Daoy (cell line): Measurements from ENCODE around the gene ALPI. TPM values are rescaled to one million over a fixed set of nuclear protein-coding genes. Genes with fewer than 3 reads are reported as not detected.
A peak's percentile ranks its signal among the peaks of the same experiment; 100 is the strongest.
"Not testable (repeated sequence)": the region's sequence is repeated elsewhere in the genome, so short reads cannot be mapped to it uniquely, and the experiment has no call there.

Source experiments
- DNase-seq: peaks from one replicate; pipeline ENCODE4 v3.0.0-alpha.2; 2015; ENCODE audit warnings: low read depth
- total RNA-seq: library from RNA; depleted of rRNA; stranded (reverse); fragments of >200 nt; shearing (Covaris generic); gene quantifications from 2 replicates; pipeline ENCODE4 v1.2.3, GENCODE V29; 2014

Gene ALPI
- total RNA-seq, 1 experiment from 2014 or later, result not detected

DNA sequence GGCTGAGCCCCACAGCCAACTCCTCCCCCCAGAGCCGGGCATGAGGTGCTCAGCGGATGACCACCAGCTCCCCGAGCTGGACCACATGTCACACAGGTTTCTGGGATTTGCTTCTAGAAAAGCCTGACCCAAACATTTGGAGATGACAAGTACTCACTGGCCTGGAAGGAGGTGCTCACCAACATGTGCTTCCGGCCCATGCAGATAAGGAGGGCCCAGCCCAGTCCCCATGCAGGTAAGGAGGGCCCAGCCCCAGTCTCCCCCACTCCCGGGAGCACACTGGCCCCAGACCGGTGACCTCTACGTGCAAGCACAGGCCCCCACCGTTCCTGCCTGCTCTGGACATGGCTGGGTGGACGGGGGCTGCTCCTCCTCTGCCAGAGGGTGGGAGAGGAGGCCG is 14.0 kb upstream of the ALPI start:
- DNase-seq, result not testable (repeated sequence)

DNA sequence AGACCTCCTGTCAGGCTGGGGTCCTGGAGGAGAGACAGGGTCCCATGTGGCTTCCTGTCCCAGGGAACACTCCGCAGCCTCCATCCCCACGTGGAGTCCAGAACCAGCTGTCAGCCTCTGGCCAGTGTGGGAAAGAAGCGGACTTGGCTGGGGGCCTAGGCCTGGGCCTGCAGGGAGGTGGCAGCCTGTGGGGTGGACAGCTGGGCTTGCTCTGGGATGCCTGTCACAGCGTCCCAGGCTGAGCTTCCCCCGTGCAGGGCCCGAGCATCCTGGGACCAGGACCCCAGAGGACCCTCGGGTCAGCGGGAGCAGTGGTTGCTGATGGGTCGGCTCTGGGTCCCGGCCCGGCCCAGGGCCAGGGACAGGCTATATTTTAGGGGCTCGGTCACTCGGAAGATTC is 13.5 kb upstream of the ALPI start:
- not testable (repeated sequence) for DNase-seq

DNA sequence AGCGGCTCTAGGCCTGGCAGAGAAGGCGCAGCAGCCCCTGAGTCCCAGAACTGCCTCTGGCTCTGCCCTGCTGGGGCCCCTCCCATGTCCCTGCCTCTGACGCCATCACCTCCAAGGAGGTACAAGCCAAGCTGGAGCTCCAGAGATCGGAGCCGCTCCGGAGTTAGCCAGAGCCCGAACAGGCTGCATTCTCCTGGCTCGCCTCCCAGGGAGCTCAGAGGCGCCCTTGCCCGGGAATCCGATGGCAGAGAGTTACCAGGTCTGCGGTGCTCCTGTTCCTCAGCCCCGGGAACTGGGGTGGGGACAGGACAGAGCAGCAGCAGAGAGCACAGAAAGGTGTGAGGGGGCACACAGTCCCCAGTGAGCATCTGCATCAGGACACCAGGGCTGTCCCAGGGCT is 12.9 kb upstream of the ALPI start:
- DNase-seq, result not testable (repeated sequence)

DNA sequence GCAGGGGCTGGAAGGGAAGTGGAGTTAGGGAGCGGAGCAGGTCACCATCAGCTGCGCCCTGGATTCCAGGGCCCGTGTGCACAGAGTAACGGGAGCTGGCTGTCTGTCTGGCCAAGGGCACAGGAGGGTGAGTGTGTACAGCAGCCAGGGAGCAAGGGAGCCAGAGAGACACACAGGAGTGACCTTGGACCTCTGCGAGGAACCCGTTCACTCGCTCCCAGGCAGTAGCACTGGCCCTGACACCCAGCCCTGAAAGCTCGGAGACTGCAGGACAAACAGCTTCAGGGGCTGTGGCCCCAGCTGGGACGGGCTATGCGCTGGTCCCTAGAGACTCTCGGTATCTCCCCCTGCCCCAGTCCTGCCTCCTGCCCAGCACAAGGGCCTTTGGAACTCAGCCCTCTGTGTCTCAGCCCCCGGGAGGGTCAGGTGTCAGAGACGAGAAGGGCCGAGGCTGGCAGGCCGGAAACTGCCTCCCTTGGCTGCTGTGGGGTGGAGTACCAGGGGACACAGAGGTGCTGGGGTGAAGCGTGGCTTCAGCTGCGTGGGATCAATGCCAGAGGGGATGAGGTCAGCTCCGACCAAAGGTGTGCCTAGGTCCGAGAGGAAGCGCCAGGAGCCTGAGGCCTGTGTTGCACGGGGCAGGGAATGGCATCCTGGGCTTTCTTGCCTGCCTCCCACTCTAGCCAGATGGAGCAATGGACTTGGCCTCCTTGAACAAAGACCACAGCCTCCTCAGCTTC is 12.1 kb upstream of the ALPI start:
- not testable (repeated sequence) for DNase-seq

DNA sequence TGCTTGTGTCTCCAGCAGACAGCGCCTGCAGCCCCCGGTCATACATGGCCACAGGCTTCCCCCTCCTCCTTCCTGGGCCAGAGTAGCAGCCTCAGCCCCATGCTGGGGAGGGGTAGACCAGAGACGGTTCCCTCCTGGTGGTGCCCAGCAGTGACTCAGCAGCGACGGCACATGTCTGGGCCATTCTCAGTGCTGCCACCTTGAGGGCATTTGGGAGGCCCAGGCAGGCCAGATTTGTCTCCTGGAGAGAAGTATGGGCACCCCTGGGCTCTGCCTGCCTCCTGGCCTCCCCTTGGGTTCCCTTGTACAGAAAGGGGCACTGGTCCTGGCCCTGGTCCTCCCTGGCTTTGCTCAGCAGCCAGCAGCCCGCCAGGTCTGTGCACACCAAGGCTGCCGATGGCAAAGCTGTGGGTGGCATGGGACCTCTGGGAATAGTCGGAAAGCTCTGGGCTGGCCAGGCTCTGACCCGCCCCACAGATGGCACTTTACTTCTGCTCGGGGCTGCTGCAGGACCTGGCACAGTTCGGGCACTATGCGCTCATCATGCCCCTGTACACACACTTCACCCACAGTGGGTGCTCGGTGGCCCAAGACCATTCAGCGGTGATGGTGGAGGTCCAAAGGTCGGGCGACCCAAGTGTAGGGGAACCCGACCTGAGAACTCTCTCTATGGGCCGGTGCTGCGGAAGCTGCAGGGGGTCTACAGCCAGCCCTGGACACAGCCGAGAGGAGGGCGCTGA is 11.4 kb upstream of the ALPI start:
- peak; percentile 83 for DNase-seq

DNA sequence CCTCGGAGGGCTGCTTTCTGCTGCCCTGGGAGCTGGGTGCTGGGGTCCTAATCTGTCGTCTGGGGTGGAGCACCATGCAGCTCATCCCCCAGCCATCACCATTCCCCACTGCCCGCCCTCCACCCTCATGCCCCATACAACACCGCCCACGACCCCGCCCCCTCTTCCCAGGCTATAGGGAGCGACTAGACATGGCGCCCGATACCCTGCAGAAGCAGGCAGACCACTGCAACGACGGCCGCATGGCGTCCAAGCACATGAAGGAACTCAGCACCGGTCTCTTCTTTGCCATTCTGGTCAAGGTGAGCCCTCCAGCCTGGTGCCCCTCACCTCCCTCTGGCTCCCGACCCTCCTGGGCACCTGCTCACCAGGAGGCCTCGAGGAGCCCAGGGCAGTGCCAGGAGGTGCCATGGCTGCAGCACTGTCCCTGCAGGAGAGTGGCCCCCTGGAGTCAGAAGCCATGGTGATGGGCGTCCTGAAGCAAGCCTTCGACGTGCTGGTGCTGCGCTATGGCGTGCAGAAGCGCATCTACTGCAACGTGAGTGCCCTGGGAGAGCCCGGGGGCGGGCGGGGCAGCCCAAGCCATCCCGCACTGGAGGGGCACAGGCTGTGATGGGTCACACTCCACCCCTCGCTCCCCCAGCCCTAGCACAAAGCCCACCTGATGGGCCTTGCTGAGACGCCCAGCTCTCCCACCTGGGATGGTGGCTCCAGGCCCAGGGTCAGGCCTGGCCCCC is 10.6 kb upstream of the ALPI start:
- DNase-seq, result not testable (repeated sequence)

DNA sequence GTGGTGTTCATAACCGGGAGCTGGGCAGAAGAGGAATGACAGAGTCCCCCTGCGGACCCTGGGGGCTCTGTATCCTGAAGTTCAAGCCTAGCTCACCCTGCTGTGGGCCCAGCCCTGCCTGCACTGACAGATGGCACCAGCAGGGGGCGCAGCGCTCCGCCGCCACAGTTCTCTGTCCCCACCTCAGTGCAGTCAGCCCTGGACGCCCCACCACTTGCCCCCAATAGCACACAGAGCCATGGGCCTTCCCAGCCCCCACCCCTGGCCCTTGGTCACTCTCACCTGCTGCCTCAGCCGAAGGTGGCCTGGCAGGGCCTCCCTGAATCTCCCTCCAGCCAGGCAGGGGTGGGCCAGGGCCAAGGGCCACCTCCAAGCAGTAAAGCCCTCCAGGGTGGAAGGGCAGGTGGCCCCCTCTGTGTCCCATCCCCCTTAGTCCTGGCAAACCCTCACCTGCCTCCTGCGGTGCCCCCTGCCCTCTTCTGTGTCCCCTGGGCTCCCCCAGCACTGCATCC is 9.6 kb upstream of the ALPI start:
- DNase-seq, result not testable (repeated sequence)

DNA sequence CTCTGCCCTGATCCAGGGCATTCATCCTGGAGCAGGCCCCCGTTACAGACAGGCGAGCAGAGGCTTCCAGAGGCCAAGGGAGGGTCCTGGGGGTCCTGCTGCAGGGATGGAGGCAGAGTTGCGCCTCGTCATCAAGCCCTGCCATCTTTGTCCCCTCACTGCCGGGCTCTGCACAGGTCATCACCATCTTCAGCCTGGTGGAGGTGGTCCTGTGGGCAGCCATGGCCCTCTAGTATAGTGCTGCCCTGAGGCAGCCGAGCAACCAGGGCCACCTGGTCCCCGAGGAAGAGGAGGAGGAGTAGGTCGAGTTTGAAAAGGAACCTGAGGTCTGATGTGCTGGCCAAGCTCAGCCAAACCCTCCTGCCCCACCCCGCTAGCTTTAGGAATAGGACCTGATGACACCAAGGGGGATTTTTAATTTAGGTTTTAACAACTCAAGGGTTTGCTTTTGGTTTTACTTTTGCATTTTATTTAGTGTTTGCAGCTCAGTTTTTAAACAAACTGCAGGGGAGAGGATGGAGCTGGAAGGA is 8.8 kb upstream of the ALPI start:
- DNase-seq, result no peak

DNA sequence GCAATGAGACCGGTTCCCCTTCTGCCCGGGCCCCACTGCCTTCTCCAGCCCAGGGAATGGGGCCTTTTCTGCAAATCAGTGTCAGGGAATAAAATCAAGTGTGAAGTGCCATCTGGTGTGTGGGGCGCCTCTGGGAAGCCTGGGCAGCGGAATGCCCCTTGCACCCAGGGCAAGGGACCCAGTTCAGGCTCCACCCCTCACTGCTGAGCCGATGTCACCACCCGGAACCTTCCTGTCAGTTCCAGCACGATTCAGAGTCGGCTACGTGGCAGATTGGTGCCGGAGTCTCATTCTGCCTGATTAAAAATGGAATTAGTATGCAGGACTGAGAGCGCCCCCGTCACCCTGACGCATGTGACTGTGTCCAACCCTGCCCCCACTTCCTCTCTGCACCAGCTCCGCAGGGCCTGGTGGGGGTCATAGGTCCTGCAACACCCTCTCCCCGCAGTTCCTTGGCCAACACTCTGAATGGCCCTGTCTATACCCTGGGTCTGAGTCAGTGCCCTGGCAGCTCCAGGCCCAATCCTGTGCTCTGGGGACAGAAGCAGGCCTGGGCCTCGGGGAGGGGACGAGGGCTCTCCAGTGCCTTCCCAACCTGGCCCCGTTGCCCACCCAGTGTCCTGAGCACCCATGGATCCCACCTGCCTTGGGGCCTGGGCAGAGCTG is 8.2 kb upstream of the ALPI start:
- no peak for DNase-seq

DNA sequence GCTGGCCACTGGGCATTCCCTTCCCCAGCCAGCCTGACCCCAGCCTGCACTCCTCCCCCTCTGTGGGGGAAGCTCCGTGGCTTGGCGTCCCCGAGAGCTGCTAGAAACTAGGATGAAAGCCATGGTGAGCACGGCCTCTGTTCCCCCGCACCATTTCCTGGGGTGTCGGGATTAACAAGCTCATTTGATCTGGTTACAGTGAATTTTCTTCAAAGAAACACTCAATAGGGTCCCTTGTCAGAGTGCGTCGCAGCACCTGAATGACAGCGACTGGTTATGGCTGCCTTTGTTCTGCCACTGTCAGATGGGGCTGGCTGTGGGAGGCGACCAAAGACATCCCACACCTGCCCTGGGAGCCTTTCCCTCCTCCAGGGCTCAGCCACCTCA is 7.7 kb upstream of the ALPI start:
- DNase-seq, result no peak

DNA sequence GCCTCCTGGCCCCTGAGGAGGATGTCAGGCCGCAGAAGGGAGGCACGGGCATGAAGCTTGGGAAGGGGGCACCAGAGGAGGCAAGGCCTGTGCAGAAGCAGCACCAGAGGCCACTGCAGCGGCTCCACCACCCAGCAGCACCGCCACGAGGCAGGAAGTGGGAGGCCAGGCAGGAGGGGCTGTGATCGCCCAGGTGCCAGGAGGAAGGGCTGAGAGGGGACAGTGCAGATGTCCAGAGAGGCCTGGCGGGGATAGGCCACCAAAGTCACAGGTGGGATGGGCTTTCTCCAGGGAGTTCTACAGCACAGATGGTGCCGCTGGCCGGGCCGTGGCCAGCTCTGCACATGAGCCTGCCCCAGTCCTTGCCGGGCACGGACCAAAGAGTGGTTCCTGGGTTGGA is 6.0 kb upstream of the ALPI start:
- DNase-seq, result no peak

DNA sequence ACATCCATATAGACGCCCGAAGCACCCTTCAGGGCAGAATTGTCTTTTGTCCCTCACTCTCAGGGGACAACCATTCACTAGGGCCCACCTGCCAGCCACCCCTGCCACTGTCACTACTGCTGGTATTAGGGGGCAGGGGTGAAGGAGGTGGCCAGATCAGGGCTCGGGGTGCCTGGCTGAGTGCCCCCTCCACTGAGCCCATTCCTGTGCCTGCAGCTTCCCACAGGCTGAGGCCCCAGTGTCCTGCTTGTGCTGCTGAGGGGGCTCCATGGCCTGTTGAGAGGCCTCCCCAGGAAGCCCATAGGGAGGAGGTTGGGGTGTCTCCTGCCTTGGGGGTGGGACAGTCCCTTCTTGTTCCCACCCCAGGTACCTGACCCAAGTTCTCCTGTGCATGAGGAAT is 4.3 kb upstream of the ALPI start:
- not testable (repeated sequence) for DNase-seq

DNA sequence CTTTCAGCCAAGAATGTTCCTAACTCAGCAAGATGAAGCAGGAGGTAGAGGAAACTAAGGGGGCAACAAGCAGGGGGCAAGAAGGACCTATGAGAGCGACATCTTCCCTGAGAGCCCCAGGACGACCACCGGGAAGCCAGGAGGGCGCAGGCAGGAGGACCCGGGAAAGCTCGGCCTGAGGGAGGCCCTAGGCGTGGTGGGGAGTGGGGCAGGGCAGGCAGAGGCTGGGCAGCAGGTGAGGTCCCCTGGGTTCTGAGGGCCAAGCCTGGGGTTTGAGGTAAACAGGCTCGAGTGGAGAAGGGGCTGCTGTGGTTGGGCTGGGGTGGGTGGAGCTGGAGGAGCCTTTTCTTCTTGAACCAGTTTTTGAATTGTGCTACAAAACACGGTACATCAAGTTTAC is 1.3 kb upstream of the ALPI start:
- DNase-seq, result no peak

DNA sequence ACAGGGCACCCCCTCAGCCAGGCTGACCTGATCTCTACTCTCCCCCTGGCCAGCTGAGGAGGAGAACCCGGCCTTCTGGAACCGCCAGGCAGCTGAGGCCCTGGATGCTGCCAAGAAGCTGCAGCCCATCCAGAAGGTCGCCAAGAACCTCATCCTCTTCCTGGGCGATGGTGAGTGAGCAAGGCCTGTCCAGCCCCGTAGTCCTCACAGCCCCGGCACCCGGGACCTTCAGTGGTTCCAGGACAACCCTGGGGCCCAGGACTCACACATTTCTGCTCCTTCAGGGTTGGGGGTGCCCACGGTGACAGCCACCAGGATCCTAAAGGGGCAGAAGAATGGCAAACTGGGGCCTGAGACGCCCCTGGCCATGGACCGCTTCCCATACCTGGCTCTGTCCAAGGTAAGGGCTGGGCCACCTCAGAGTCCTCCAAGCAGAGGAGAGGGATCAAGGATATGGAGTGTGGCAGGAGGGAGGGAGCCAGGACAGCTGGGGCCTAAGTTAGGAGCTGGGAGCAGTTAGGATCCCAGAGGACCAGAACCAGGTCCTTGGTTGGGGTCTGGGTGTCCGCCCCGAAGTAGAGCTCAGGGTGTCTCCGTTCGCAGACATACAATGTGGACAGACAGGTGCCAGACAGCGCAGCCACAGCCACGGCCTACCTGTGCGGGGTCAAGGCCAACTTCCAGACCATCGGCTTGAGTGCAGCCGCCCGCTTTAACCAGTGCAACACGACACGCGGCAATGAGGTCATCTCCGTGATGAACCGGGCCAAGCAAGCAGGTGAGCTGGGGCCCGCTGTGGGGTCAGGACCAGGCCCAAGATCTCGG is 555 bp downstream of the ALPI start:
- DNase-seq, result no peak

DNA sequence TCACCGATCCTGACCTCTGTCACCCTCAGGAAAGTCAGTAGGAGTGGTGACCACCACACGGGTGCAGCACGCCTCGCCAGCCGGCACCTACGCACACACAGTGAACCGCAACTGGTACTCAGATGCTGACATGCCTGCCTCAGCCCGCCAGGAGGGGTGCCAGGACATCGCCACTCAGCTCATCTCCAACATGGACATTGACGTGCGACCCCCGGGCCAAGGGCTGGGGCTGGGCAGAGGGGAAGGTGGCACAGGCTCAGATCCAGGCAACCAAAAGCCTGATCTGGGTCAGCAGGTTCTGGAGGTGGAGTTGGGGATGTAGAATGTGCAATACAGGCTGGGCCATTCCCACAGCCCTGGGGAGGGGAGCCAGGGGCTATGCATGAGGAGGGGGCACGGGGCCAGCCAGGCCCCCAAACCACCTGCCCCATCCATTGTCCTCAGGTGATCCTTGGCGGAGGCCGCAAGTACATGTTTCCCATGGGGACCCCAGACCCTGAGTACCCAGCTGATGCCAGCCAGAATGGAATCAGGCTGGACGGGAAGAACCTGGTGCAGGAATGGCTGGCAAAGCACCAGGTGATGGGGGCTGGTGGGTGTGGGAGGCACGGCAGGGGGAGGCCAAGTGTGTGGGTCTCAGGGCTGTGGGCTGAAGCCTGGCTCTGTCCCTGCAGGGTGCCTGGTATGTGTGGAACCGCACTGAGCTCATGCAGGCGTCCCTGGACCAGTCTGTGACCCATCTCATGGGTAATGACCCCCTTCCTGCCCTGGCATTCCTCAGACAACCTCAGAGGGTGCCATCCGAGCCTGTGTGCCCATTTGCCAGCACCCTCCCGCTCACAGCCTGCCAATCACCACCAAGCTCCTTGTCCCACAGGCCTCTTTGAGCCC is 1.4 kb downstream of the ALPI start:
- DNase-seq, result no peak

DNA sequence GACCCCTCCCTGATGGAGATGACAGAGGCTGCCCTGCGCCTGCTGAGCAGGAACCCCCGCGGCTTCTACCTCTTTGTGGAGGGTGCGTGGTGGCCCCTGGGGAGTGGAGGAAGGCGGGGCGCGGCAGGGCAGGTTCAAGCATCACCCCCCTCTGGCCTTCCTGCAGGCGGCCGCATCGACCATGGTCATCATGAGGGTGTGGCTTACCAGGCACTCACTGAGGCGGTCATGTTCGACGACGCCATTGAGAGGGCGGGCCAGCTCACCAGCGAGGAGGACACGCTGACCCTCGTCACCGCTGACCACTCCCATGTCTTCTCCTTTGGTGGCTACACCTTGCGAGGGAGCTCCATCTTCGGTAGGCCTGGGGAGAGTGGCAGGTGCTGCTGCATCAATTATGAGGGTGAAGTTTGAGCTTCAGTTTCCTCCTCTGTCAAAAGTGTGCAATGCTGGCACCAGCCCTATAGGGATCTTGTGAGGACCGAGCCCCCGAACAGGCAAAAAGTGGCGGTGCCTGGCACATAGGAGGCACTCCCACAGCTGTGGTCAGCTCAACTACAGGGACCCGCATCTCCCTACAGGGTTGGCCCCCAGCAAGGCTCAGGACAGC is 2.2 kb downstream of the ALPI start:
- no peak for DNase-seq

DNA sequence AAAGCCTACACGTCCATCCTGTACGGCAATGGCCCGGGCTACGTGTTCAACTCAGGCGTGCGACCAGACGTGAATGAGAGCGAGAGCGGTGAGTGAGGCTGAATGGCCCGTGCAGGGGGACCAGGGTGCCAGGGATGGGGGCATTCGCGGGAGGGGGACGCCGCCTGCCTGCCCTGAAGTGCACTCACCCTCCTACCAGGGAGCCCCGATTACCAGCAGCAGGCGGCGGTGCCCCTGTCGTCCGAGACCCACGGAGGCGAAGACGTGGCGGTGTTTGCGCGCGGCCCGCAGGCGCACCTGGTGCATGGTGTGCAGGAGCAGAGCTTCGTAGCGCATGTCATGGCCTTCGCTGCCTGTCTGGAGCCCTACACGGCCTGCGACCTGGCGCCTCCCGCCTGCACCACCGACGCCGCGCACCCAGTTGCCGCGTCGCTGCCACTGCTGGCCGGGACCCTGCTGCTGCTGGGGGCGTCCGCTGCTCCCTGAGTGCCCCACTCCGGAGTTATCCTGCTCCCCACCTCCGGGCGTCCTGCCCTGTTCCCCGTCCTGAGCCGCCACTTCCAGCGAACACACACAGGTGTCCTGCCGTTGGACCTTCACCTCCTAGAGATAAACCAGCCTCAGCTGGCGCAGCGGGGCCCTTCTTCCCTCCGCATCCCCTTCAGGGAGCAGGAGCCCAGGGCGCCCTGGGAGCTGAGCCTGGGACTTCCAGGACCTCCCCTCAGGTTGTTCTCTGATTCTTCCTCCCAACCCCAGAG is 2.9 kb downstream of the ALPI start:
- DNase-seq, result no peak

DNA sequence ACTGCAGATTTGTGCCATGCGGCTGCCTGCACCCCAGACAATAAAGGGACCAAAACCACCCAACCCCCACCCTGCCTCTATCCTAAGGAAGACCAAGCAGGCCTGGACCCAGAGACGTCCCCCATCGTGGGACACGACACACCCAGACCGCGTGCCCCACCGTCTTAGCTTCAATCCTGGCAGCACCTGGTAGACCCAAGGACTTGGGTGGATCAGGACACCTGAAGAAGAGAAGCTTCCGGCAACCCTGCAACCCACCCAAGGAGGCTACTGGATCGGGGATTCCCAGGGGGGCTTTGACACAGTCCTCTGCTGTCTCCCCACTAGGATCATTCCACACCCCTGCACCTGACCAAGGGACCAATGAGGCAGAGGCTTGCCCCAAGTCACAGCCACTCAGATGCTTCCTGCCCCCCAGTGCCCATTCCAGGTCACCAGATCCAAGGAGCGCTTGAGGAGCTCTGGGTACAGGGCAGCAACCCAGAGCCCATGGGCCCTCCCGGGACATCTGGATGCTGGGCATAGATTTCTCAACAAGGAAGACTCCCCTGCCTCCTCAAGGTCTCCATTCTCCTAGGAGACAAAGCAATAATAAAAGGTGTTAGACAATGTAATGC is 3.6 kb downstream of the ALPI start:
- no peak for DNase-seq
